Neural cell (in vitro differentiated cells): ENCODE results near the gene VSTM1.

Source experiments
- EP300 ChIP-seq: fragments of 450-650 bp; conservative IDR thresholded peaks from 2 replicates; pipeline ENCODE4 v1.6.1; 2014; ENCODE audit warnings: antibody characterized with exemption, mild to moderate bottlenecking, moderate library complexity; ENCODE audit not compliant: poor library complexity, severe bottlenecking
- EZH2 ChIP-seq: fragments of 200-600, 300-800 bp; shearing (Covaris generic), sonication (generic); IDR thresholded peaks from 2 replicates; pipeline ENCODE4 v1.6.1; 2014; ENCODE audit warnings: antibody characterized with exemption, low read length, borderline replicate concordance, mild to moderate bottlenecking; ENCODE audit not compliant: insufficient read depth, poor library complexity, severe bottlenecking
- POLR2AphosphoS5 ChIP-seq: IDR thresholded peaks from 2 replicates; pipeline ENCODE4 v1.6.1; 2012
- SMC3 ChIP-seq: fragments of 450-650 bp; conservative IDR thresholded peaks from 2 replicates; pipeline ENCODE4 v1.6.1; 2014; ENCODE audit warnings: antibody characterized with exemption, mild to moderate bottlenecking, moderate library complexity; ENCODE audit not compliant: poor library complexity
- TAF1 ChIP-seq: IDR thresholded peaks from 2 replicates; pipeline ENCODE4 v1.6.1; 2012; ENCODE audit warnings: low read depth
- TF ChIP-seq, protein P1 (sequence below): fragments of 450-650 bp; IDR thresholded peaks from 2 replicates; pipeline ENCODE4 v1.5.1; 2014; ENCODE audit warnings: antibody characterized with exemption, mild to moderate bottlenecking, moderate library complexity; ENCODE audit not compliant: poor library complexity, severe bottlenecking
- TF ChIP-seq, protein P2 (sequence below): IDR thresholded peaks from 2 replicates; pipeline ENCODE4 v1.6.1; 2012; ENCODE audit warnings: borderline replicate concordance

DNA sequence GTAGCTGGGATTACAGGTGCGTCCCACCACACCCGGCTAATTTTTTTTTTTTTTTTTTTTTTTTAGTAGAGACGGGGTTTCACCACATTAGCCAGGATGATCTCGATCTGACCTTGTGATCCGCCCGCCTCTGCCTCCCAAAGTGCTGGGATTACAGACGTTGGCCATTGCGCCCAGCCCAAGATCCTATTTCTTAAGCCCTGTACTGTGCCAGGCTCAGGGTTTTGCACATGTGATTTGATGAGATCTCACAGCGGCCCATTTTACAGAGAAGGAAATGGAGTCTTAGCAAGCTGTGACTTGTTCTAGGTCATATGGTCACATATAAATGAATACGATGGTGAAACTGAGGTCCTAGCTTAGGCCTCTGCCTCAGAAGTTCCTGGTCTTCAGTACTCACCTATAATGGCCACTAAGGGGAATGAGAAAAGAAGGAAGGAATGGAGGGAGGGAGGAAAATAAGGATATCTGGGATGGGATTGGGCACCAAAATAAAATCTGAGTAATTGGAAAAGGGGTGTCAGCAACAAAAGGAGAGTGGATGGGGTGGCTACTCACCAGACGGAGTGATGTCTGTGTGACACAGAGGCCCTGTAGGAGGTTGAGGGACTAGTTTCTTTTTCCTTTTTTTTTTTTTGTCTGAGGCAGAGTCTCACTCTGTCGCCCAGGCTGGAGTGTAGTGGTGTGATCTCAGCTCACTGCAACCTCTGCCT lies 35.6 kb upstream of the VSTM1 start:
- TF ChIP-seq POLR2AphosphoS5 = no peak
- TF ChIP-seq, protein P1, sequence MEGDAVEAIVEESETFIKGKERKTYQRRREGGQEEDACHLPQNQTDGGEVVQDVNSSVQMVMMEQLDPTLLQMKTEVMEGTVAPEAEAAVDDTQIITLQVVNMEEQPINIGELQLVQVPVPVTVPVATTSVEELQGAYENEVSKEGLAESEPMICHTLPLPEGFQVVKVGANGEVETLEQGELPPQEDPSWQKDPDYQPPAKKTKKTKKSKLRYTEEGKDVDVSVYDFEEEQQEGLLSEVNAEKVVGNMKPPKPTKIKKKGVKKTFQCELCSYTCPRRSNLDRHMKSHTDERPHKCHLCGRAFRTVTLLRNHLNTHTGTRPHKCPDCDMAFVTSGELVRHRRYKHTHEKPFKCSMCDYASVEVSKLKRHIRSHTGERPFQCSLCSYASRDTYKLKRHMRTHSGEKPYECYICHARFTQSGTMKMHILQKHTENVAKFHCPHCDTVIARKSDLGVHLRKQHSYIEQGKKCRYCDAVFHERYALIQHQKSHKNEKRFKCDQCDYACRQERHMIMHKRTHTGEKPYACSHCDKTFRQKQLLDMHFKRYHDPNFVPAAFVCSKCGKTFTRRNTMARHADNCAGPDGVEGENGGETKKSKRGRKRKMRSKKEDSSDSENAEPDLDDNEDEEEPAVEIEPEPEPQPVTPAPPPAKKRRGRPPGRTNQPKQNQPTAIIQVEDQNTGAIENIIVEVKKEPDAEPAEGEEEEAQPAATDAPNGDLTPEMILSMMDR = no peak
- TF ChIP-seq, protein P2, sequence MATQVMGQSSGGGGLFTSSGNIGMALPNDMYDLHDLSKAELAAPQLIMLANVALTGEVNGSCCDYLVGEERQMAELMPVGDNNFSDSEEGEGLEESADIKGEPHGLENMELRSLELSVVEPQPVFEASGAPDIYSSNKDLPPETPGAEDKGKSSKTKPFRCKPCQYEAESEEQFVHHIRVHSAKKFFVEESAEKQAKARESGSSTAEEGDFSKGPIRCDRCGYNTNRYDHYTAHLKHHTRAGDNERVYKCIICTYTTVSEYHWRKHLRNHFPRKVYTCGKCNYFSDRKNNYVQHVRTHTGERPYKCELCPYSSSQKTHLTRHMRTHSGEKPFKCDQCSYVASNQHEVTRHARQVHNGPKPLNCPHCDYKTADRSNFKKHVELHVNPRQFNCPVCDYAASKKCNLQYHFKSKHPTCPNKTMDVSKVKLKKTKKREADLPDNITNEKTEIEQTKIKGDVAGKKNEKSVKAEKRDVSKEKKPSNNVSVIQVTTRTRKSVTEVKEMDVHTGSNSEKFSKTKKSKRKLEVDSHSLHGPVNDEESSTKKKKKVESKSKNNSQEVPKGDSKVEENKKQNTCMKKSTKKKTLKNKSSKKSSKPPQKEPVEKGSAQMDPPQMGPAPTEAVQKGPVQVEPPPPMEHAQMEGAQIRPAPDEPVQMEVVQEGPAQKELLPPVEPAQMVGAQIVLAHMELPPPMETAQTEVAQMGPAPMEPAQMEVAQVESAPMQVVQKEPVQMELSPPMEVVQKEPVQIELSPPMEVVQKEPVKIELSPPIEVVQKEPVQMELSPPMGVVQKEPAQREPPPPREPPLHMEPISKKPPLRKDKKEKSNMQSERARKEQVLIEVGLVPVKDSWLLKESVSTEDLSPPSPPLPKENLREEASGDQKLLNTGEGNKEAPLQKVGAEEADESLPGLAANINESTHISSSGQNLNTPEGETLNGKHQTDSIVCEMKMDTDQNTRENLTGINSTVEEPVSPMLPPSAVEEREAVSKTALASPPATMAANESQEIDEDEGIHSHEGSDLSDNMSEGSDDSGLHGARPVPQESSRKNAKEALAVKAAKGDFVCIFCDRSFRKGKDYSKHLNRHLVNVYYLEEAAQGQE = no peak
- TF ChIP-seq TAF1 = no peak
- no peak for TF ChIP-seq EZH2
- no peak for TF ChIP-seq EP300
- no peak for TF ChIP-seq SMC3
